ENCODE data around the gene RPUSD2. TPM values are rescaled to one million over a fixed set of nuclear protein-coding genes. Genes with fewer than 3 reads are reported as not detected.

Gene RPUSD2
- total RNA-seq, 4 donors from 2014 or later, result 7.3 to 14.3 (median 12.2) TPM

DNA sequence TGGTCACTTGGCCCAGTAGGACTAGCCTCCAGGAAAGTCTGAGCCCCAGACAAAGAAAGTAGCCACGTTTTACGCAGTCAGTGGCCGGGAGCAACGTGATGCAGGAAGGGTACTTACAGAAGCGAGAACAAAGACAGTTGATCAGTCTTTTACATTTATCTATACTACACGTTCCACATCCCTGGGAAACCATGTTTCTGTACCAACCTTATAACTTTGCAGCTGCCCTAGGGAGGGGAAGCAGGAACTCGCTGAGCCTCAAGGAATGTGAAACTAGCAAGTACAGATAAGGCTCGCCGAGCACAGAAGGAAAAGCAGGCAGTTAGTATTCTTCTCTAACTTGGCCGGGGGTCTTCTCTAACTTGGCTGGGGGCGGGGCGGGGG, 21.6 kb downstream of the RPUSD2 start:
- 61 to 67% methylated on average over 12 of the region's 12 CpGs for WGBS, 2 donors
- TF ChIP-seq CTCF (IDR thresholded peaks at IDR 0.05), result no peak
- no peak for TF ChIP-seq POLR2A (IDR thresholded peaks at IDR 0.05)
- intact Hi-C loops (cut with DNase I; ENCODE audit: low total_unique reads), result no loop called here
- no peak overlapping the region for H3K4me3 ChIP-seq (ENCODE audit: low read depth, poor library complexity, severe bottlenecking)
- DNase-seq (ENCODE audit: low spot score in 2 of 2), result no peak

DNA sequence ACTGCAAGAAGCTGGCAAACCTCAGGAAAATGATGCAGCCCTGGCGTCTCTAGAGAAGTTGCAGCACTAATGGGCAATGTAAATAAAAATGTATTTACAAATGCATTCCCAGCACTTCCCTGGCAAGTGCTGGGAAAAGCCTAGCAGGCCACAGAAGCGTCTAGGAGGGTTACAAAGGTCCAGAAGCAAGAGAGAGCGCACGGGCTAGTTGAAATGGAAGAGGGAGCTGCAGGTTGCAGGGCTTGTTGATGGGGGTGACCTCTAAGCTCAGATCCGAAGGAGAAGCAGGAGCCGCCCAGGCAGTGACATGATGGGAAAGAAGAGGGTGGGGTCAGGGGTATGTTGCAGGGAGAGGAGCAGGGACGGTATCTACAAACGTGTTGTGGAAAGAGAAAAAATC, 22.3 kb downstream of the RPUSD2 start:
- no peak for DNase-seq (ENCODE audit: low spot score in 2 of 2)
- 72 to 73% methylated on average over 8 of the region's 8 CpGs for WGBS, 2 donors

DNA sequence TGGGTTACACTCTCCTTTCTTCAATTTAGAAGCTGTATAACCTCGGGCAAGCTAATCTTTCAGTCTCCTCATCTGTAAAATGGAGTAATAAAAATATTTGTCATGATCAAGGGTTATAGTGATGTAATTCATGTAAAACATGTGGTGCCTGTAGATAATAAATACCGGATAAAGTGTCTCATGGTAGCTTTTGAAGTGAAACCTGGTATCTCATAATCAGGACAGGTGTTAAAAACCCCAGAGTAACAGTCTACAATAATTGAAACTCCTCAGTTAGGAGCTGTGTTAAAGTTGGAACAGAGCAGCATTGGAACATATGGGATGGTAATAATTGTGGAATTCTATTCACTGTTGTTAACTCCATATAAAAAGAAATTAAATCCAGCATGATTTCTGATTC, 24.1 kb downstream of the RPUSD2 start:
- H3K4me3 ChIP-seq (ENCODE audit: low read depth, poor library complexity, severe bottlenecking), result no peak overlapping the region
- WGBS, 2 donors, result 44 to 49% methylated on average over 2 of the region's 2 CpGs
- intact Hi-C loops (cut with DNase I; ENCODE audit: low total_unique reads), result no loop called here
- no peak for DNase-seq (ENCODE audit: low spot score in 2 of 2)
- no peak for TF ChIP-seq CTCF (IDR thresholded peaks at IDR 0.05)
- no peak for TF ChIP-seq POLR2A (IDR thresholded peaks at IDR 0.05)

More for the DNA sequence above, 22.3 kb downstream of the RPUSD2 start:
- no peak for TF ChIP-seq POLR2A (IDR thresholded peaks at IDR 0.05)
- no peak for TF ChIP-seq CTCF (IDR thresholded peaks at IDR 0.05)
- intact Hi-C loops (cut with DNase I; ENCODE audit: low total_unique reads), result no loop called here
- no peak overlapping the region for H3K4me3 ChIP-seq (ENCODE audit: low read depth, poor library complexity, severe bottlenecking)

DNA sequence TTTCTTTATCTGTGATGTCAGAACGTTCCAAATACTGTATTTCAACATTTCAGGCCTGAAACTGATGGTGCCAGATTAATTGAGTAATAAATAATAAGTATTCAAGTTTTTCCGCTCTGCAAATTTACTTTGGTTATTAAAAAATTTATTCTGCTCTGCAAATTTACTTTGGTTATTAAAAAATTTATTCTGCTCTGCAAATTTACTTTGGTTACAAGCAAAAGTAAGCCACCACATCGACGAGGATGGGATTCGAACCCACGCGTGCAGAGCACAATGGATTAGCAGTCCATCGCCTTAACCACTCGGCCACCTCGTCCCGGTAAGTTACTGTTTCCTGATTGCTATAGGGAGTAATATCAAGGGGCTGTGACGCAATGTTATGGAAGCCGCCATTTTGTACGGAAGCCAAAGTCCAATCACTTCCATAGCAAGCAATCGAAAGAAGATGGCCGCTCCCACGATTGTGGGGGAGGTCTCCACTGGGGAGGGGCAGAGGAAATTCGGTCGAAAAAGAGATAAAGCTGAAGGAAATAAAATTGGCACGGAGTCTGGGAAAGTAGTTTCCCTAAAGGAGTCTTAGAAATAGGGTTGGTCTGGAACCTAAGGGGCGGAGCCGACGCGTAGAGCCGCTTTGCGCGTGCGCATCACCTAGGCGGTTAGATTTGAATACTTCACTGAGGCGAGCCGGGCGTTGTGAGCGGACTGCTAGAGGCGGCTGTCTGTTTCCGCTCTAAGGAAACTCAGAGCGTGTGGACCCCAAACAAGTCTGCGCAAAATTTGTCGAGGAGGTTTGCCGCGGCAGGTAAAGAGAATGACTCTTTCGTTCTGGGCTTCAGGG, 24.7 kb downstream of the RPUSD2 start, which contains the start of gene KNL1:
KNL1 (plus strand) TSS at position 662 of the 841 bp plus-strand sequence. CDS start 8,683 bp downstream, outside the sequence.
- no peak for TF ChIP-seq POLR2A (IDR thresholded peaks at IDR 0.05)
- no peak for TF ChIP-seq CTCF (IDR thresholded peaks at IDR 0.05)
- peak within 1 kb of the TSS; percentile 49 for H3K4me3 ChIP-seq (ENCODE audit: low read depth, poor library complexity, severe bottlenecking)
- WGBS, 2 donors, result 3% methylated on average over 39 of the region's 41 CpGs
- intact Hi-C loops (cut with DNase I; ENCODE audit: low total_unique reads), result no loop called here
- DNase-seq (ENCODE audit: low spot score in 2 of 2), result peak; percentile 96 to 97

- intact Hi-C loops (cut with DNase I; ENCODE audit: low total_unique reads), result no loop called here
- TF ChIP-seq CTCF (IDR thresholded peaks at IDR 0.05), result no peak
- no peak for TF ChIP-seq POLR2A (IDR thresholded peaks at IDR 0.05)
- WGBS, 2 donors, result 0% methylated on average over 29 to 31 of the region's 31 CpGs
- H3K4me3 ChIP-seq (ENCODE audit: low read depth, poor library complexity, severe bottlenecking), result peak overlapping the region; percentile 49
- DNase-seq (ENCODE audit: low spot score in 2 of 2), result peak in 1 of 2 donors; percentile 88
Measured at GRCh38 chr15:40594429-40594836, 25.3 kb downstream of the RPUSD2 start.
